Type B pancreatic cell (in vitro differentiated cells): ENCODE results near the gene TIMM17A. TPM values are rescaled to one million over a fixed set of nuclear protein-coding genes. Genes with fewer than 3 reads are reported as not detected.
A peak's percentile ranks its signal among the peaks of the same experiment; 100 is the strongest.
"Not testable (repeated sequence)": the region's sequence is repeated elsewhere in the genome, so short reads cannot be mapped to it uniquely, and the experiment has no call there.

Source experiments
- DNase-seq: peaks from one replicate; pipeline ENCODE4 v3.0.0; 2021; ENCODE audit warnings: mixed read lengths; ENCODE audit not compliant: unreplicated experiment; ENCODE audit errors: extremely low spot score
- H3K27ac Mint-ChIP-seq: 2 replicates; pipeline ENCODE4 v1.8.0; 2021; ENCODE audit warnings: mild to moderate bottlenecking, mixed read lengths
- H3K27me3 Mint-ChIP-seq: 2 replicates; pipeline ENCODE4 v1.8.0; 2021; ENCODE audit warnings: mixed read lengths
- H3K36me3 Mint-ChIP-seq: 2 replicates; pipeline ENCODE4 v1.8.0; 2021; ENCODE audit warnings: mixed read lengths
- H3K4me1 Mint-ChIP-seq: one replicate; pipeline ENCODE4 v1.8.0; 2021; ENCODE audit warnings: mixed read lengths; ENCODE audit not compliant: unreplicated experiment
- H3K4me3 Mint-ChIP-seq: 2 replicates; pipeline ENCODE4 v1.8.0; 2021; ENCODE audit warnings: mild to moderate bottlenecking, mixed read lengths
- H3K9me3 Mint-ChIP-seq: 2 replicates; pipeline ENCODE4 v1.8.0; 2021; ENCODE audit warnings: mixed read lengths
- CTCF ChIP-seq: fragments of 200-600 bp; sonication (generic); conservative IDR thresholded peaks from 2 replicates; pipeline ENCODE4 v1.5.0; 2021; ENCODE audit warnings: antibody characterized with exemption, mild to moderate bottlenecking
- total RNA-seq: library from RNA; stranded (reverse); gene quantifications from 2 replicates; pipeline ENCODE4 v1.2.1, GENCODE V29; 2021; ENCODE audit warnings: low replicate concordance

The TIMM17A gene
- total RNA-seq, 1 donor from 2014 or later: 50.2 TPM

DNA sequence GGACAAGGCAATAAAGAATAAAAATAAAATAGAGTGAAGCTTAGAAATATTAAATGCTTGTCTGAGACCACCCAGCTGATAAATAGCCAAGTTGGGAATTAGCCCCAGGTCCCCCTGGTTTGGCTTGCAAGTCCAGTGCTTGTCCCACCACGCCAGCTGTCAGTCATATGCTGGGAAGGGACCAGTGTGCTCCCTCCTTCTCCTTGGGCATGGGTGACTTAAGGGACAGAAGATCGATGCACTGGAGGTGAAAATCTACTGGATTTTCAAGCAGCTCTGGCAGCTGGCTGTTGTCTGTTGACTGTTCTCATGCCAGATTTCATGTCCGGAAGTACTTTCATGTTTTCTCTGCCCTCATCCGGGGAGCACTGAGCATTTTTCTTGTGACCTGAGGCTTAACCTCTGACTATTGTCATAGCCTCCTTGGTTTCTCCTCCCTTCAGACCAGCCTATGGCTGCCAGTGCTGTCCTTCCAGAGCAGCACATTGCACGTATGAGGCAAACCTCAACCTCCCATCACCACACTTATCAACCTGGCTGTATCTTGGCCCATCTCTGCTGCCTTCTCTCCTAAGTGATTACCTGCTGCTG lies 21.4 kb upstream of the TIMM17A start:
- peaks cover 9% of the 10 kb centered on the region for H3K4me1 Mint-ChIP-seq
- no peak overlapping the region for H3K4me3 Mint-ChIP-seq
- H3K27me3 Mint-ChIP-seq: no peaks in the 10 kb centered on the region
- no peaks in the 10 kb centered on the region for H3K36me3 Mint-ChIP-seq
- no peak for DNase-seq
- TF ChIP-seq CTCF: no peak
- no peak overlapping the region for H3K27ac Mint-ChIP-seq
- H3K9me3 Mint-ChIP-seq: no peaks in the 10 kb centered on the region

GRCh38 chr1:201937624-201938213 lies 17.6 kb upstream of the TIMM17A start:
- no peak for TF ChIP-seq CTCF
- H3K27me3 Mint-ChIP-seq: no peaks in the 10 kb centered on the region
- H3K4me1 Mint-ChIP-seq: peaks cover 31% of the 10 kb centered on the region
- no peaks in the 10 kb centered on the region for H3K36me3 Mint-ChIP-seq
- DNase-seq: no peak
- H3K9me3 Mint-ChIP-seq: no peaks in the 10 kb centered on the region
- H3K27ac Mint-ChIP-seq: no peak overlapping the region
- no peak overlapping the region for H3K4me3 Mint-ChIP-seq

- H3K36me3 Mint-ChIP-seq: no peaks in the 10 kb centered on the region
- H3K27ac Mint-ChIP-seq: peak overlapping the region; percentile 39
- no peak for DNase-seq
- H3K9me3 Mint-ChIP-seq: no peaks in the 10 kb centered on the region
- no peaks in the 10 kb centered on the region for H3K27me3 Mint-ChIP-seq
- H3K4me3 Mint-ChIP-seq: no peak overlapping the region
- H3K4me1 Mint-ChIP-seq: peaks cover 37% of the 10 kb centered on the region
- no peak for TF ChIP-seq CTCF
Measured at GRCh38 chr1:201938440-201939035, 16.8 kb upstream of the TIMM17A start.

- no peak for TF ChIP-seq CTCF
- no peaks in the 10 kb centered on the region for H3K36me3 Mint-ChIP-seq
- no peak overlapping the region for H3K4me3 Mint-ChIP-seq
- no peaks in the 10 kb centered on the region for H3K27me3 Mint-ChIP-seq
- peak overlapping the region; percentile 39 for H3K27ac Mint-ChIP-seq
- H3K9me3 Mint-ChIP-seq: no peaks in the 10 kb centered on the region
- H3K4me1 Mint-ChIP-seq: peaks cover 35% of the 10 kb centered on the region
- no peak for DNase-seq
Measured at GRCh38 chr1:201939148-201939547, 16.2 kb upstream of the TIMM17A start.

- Mint-ChIP-seq H3K27ac (peak overlapping the region; percentile 2), H3K4me3 (no peak overlapping the region), H3K36me3 (no peaks in the 10 kb centered on the region), H3K4me1 (peaks cover 32% of the 10 kb centered on the region), H3K9me3 (no peaks in the 10 kb centered on the region), H3K27me3 (no peaks in the 10 kb centered on the region)
- DNase-seq: no peak
- TF ChIP-seq CTCF: no peak
Measured at GRCh38 chr1:201939574-201939973, 15.7 kb upstream of the TIMM17A start.

- not testable (repeated sequence) for H3K9me3 Mint-ChIP-seq, DNase-seq, H3K4me3 Mint-ChIP-seq, H3K36me3 Mint-ChIP-seq, H3K27me3 Mint-ChIP-seq, H3K27ac Mint-ChIP-seq
- peaks cover 35% of the 10 kb centered on the region for H3K4me1 Mint-ChIP-seq
Measured at GRCh38 chr1:201940316-201940715, 15.0 kb upstream of the TIMM17A start.
